Astrocyte (in vitro differentiated cells and primary cell): ENCODE measurements around the gene VWA8. TPM values are rescaled to one million over a fixed set of nuclear protein-coding genes. Genes with fewer than 3 reads are reported as not detected.

Experiments used
- DNase-seq: peaks from one replicate; pipeline ENCODE4 v3.0.0-alpha.2; 2010; ENCODE audit warnings: low read depth
- FAIRE-seq: peaks from 2 replicates; lab custom pipeline; 2011; peaks lifted over from hg19 to GRCh38; lab: Jason Lieb, UNC
- H2AFZ ChIP-seq: 2 replicates; pipeline ENCODE4 v1.6.0; 2012; ENCODE audit warnings: low read depth, low read length, inconsistent platforms
- H3K27ac ChIP-seq: 2 replicates; pipeline ENCODE4 v1.5.1; 2011; ENCODE audit warnings: low read depth, low read length, inconsistent platforms
- H3K27me3 ChIP-seq: 2 replicates; pipeline ENCODE4 v1.6.0; 2011; ENCODE audit warnings: low read length, inconsistent platforms; ENCODE audit not compliant: insufficient read depth
- H3K36me3 ChIP-seq: 2 replicates; pipeline ENCODE4 v1.5.1; 2011; ENCODE audit warnings: low read length, inconsistent platforms; ENCODE audit not compliant: insufficient read depth
- H3K4me1 ChIP-seq: 2 replicates; pipeline ENCODE4 v1.5.1; 2011; ENCODE audit warnings: low read length, inconsistent platforms; ENCODE audit not compliant: insufficient read depth
- H3K4me2 ChIP-seq: 2 replicates; pipeline ENCODE4 v1.6.0; 2012; ENCODE audit warnings: low read length, inconsistent platforms
- H3K4me3 ChIP-seq: 2 replicates; pipeline ENCODE4 v1.5.1; 2011; ENCODE audit warnings: low read depth, mild to moderate bottlenecking, low read length, inconsistent platforms; ENCODE audit not compliant: insufficient read depth
- H3K79me2 ChIP-seq: 2 replicates; pipeline ENCODE4 v1.6.0; 2012; ENCODE audit warnings: mild to moderate bottlenecking, low read length, inconsistent platforms; ENCODE audit not compliant: insufficient read depth
- H3K9ac ChIP-seq: 2 replicates; pipeline ENCODE4 v1.6.0; 2012; ENCODE audit warnings: mild to moderate bottlenecking, low read length, inconsistent platforms
- H3K9me3 ChIP-seq: 2 replicates; pipeline ENCODE4 v1.5.1; 2012; ENCODE audit warnings: low read depth, mild to moderate bottlenecking, low read length, inconsistent platforms; ENCODE audit not compliant: insufficient read depth
- H4K20me1 ChIP-seq: 2 replicates; pipeline ENCODE4 v1.6.0; 2012; ENCODE audit warnings: low read length, inconsistent platforms; ENCODE audit not compliant: insufficient read depth
- H3K27ac Mint-ChIP-seq: one replicate; pipeline ENCODE4 v1.8.0; 2021; ENCODE audit warnings: mild to moderate bottlenecking, mixed read lengths; ENCODE audit not compliant: unreplicated experiment
- H3K27me3 Mint-ChIP-seq: one replicate; pipeline ENCODE4 v1.8.0; 2021; ENCODE audit warnings: low read depth, mixed read lengths; ENCODE audit not compliant: unreplicated experiment
- H3K36me3 Mint-ChIP-seq: one replicate; pipeline ENCODE4 v1.8.0; 2021; ENCODE audit warnings: low read depth, mixed read lengths; ENCODE audit not compliant: unreplicated experiment
- H3K4me1 Mint-ChIP-seq: one replicate; pipeline ENCODE4 v1.8.0; 2021; ENCODE audit warnings: low read depth, mixed read lengths; ENCODE audit not compliant: unreplicated experiment
- H3K4me3 Mint-ChIP-seq: one replicate; pipeline ENCODE4 v1.8.0; 2021; ENCODE audit warnings: mild to moderate bottlenecking, moderate library complexity, mixed read lengths; ENCODE audit not compliant: unreplicated experiment
- H3K9me3 Mint-ChIP-seq: one replicate; pipeline ENCODE4 v1.8.0; 2021; ENCODE audit warnings: mild to moderate bottlenecking, mixed read lengths; ENCODE audit not compliant: unreplicated experiment
- EZH2 ChIP-seq: IDR thresholded peaks from 2 replicates; pipeline ENCODE4 v1.6.1; 2012; ENCODE audit warnings: mild to moderate bottlenecking, low read length, inconsistent platforms; ENCODE audit not compliant: insufficient read depth
- total RNA-seq: library from RNA; stranded (reverse); gene quantifications from 2 replicates; pipeline ENCODE4 v1.2.1, GENCODE V29; 2021
- TF ChIP-seq, protein P1 (sequence below): IDR thresholded peaks from 2 replicates; pipeline ENCODE4 v1.5.1; 2011; ENCODE audit warnings: low read depth, mild to moderate bottlenecking, inconsistent platforms, low read length, moderate library complexity; ENCODE audit not compliant: insufficient read depth

The VWA8 gene
- total RNA-seq, 1 donor from 2014 or later, result 15.6 TPM

GRCh38 chr13:41981951-41982715, 21.2 kb upstream of the VWA8 start:
- peaks cover 3% of the 10 kb centered on the region for H3K36me3 Mint-ChIP-seq
- H3K27me3 Mint-ChIP-seq, result peaks cover 14% of the 10 kb centered on the region
- Histone ChIP-seq H3K79me2 (no peaks in the 10 kb centered on the region), H3K27ac (no peak overlapping the region), H3K4me2 (no peak overlapping the region), H3K27me3 (no peaks in the 10 kb centered on the region), H3K36me3 (no peaks in the 10 kb centered on the region), H4K20me1 (no peaks in the 10 kb centered on the region), H2AFZ (no peak overlapping the region), H3K9ac (no peak overlapping the region), H3K9me3 (no peaks in the 10 kb centered on the region), H3K4me1 (no peaks in the 10 kb centered on the region), H3K4me3 (no peak overlapping the region)
- H3K27ac Mint-ChIP-seq, result no peak overlapping the region
- H3K4me1 Mint-ChIP-seq, result peaks cover 7% of the 10 kb centered on the region
- no peak overlapping the region for H3K4me3 Mint-ChIP-seq
- FAIRE-seq, result no peak
- TF ChIP-seq EZH2, result no peak
- TF ChIP-seq, protein P1, sequence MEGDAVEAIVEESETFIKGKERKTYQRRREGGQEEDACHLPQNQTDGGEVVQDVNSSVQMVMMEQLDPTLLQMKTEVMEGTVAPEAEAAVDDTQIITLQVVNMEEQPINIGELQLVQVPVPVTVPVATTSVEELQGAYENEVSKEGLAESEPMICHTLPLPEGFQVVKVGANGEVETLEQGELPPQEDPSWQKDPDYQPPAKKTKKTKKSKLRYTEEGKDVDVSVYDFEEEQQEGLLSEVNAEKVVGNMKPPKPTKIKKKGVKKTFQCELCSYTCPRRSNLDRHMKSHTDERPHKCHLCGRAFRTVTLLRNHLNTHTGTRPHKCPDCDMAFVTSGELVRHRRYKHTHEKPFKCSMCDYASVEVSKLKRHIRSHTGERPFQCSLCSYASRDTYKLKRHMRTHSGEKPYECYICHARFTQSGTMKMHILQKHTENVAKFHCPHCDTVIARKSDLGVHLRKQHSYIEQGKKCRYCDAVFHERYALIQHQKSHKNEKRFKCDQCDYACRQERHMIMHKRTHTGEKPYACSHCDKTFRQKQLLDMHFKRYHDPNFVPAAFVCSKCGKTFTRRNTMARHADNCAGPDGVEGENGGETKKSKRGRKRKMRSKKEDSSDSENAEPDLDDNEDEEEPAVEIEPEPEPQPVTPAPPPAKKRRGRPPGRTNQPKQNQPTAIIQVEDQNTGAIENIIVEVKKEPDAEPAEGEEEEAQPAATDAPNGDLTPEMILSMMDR, result no peak
- DNase-seq, result no peak
- H3K9me3 Mint-ChIP-seq, result peaks cover 3% of the 10 kb centered on the region

DNA sequence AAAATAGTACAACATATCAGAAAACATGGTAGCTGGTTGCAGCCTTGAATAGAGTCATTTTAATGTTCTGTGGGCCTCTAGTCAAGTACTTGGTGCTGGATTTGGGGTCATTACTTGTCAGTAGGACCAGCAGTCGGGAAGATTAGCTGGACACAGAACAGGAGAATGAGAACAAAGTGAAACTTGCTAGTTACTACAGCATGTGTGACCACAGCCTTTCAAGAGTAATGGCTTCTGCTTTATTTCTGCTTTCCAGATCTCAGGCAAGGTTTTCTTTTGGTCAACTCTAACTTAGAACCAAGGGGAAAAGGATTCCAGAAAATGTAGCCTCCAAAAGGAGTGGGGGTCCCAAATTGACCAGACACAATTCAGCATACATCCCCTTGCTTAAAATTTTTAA, 17.1 kb upstream of the VWA8 start:
- Histone ChIP-seq H3K79me2 (no peaks in the 10 kb centered on the region), H3K27me3 (no peaks in the 10 kb centered on the region), H4K20me1 (no peaks in the 10 kb centered on the region), H3K36me3 (no peaks in the 10 kb centered on the region), H3K4me2 (no peak overlapping the region), H3K27ac (no peak overlapping the region), H3K9me3 (no peaks in the 10 kb centered on the region), H3K9ac (no peak overlapping the region), H2AFZ (no peak overlapping the region), H3K4me1 (no peaks in the 10 kb centered on the region), H3K4me3 (no peak overlapping the region)
- no peak overlapping the region for H3K27ac Mint-ChIP-seq
- FAIRE-seq (no peak), DNase-seq (no peak)
- H3K4me1 Mint-ChIP-seq, result no peaks in the 10 kb centered on the region
- no peak overlapping the region for H3K4me3 Mint-ChIP-seq
- H3K36me3 Mint-ChIP-seq, result no peaks in the 10 kb centered on the region
- peaks cover under 1% of the 10 kb centered on the region for H3K27me3 Mint-ChIP-seq
- TF ChIP-seq EZH2, result no peak
- TF ChIP-seq, protein P1, result no peak
- peaks cover 3% of the 10 kb centered on the region for H3K9me3 Mint-ChIP-seq

DNA sequence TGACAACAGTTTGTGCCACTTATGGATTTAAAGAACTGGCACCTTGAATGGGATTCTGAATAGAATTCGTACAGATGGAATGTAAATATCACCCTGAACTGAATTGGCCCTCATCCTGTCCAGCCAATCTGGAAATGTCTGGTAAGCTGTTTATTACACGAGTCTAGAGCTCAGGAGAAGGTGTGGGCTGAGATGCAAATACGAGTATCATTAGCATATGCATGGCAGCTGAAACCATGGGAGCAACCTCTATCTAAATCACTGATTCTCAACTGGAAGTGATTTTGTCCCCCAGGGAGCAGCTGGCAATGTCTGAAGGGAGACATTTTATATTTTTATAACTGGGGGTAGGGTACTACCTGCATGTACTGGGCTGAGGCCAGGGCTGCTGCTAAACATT, 15.6 kb upstream of the VWA8 start:
- Mint-ChIP-seq H3K36me3 (no peaks in the 10 kb centered on the region), H3K27ac (no peak overlapping the region), H3K27me3 (no peaks in the 10 kb centered on the region), H3K4me1 (no peaks in the 10 kb centered on the region), H3K9me3 (peaks cover 3% of the 10 kb centered on the region), H3K4me3 (no peak overlapping the region)
- DNase-seq, result no peak
- no peaks in the 10 kb centered on the region for H3K4me1 ChIP-seq
- H3K79me2 ChIP-seq, result no peaks in the 10 kb centered on the region
- no peaks in the 10 kb centered on the region for H4K20me1 ChIP-seq
- H3K27ac ChIP-seq, result no peak overlapping the region
- FAIRE-seq, result no peak
- H3K4me2 ChIP-seq, result no peak overlapping the region
- TF ChIP-seq EZH2, result no peak
- TF ChIP-seq, protein P1, result no peak
- no peaks in the 10 kb centered on the region for H3K27me3 ChIP-seq
- H3K36me3 ChIP-seq, result no peaks in the 10 kb centered on the region
- no peak overlapping the region for H3K9ac ChIP-seq
- no peaks in the 10 kb centered on the region for H3K9me3 ChIP-seq
- H2AFZ ChIP-seq, result no peak overlapping the region
- H3K4me3 ChIP-seq, result no peak overlapping the region
